22Rv1 (cell line): Measurements from ENCODE around the gene PTH2R.
"Not testable (repeated sequence)": the region's sequence is repeated elsewhere in the genome, so short reads cannot be mapped to it uniquely, and the experiment has no call there.

Source experiments
- H3K27ac ChIP-seq: fragments of 450-650 bp; 2 replicates; pipeline ENCODE4 v1.5.1; 2017
- ZFX ChIP-seq: fragments of 450-650 bp; IDR thresholded peaks from 2 replicates; pipeline ENCODE4 v1.6.1; 2017; ENCODE audit warnings: antibody characterized with exemption, borderline replicate concordance
- TF ChIP-seq, protein P1 (sequence below): fragments of 450-650 bp; IDR thresholded peaks from 2 replicates; pipeline ENCODE4 v1.5.1; 2017; ENCODE audit warnings: mild to moderate bottlenecking

The PTH2R gene

GRCh38 chr2:208502288-208502687 lies 95.7 kb downstream of the PTH2R start:
- no peak for TF ChIP-seq ZFX
- TF ChIP-seq, protein P1, sequence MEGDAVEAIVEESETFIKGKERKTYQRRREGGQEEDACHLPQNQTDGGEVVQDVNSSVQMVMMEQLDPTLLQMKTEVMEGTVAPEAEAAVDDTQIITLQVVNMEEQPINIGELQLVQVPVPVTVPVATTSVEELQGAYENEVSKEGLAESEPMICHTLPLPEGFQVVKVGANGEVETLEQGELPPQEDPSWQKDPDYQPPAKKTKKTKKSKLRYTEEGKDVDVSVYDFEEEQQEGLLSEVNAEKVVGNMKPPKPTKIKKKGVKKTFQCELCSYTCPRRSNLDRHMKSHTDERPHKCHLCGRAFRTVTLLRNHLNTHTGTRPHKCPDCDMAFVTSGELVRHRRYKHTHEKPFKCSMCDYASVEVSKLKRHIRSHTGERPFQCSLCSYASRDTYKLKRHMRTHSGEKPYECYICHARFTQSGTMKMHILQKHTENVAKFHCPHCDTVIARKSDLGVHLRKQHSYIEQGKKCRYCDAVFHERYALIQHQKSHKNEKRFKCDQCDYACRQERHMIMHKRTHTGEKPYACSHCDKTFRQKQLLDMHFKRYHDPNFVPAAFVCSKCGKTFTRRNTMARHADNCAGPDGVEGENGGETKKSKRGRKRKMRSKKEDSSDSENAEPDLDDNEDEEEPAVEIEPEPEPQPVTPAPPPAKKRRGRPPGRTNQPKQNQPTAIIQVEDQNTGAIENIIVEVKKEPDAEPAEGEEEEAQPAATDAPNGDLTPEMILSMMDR: no peak
- no peak overlapping the region for H3K27ac ChIP-seq

- not testable (repeated sequence) for H3K27ac ChIP-seq
Observed at GRCh38 chr2:208505365-208505764, 98.8 kb downstream of the PTH2R start.

DNA sequence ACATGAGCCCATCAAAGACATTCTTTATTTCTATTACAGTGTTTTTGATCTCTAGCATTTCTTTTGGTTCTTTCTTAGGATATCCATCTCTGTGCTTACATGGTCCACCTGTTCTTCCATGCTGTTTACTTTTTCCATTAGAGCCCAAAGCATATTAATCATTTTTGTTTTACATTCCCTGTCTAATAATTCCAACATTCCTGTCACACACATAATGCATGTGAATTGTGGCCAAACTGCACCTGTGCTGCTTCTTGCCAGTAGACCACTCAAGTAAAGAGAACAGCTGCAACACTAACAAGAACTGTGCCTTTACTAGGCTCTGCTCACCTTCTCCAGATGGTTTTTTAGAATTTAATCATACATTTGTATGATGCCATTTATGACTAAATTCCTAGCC lies 103.0 kb downstream of the PTH2R start:
- TF ChIP-seq, protein P1: no peak
- TF ChIP-seq ZFX: no peak
- H3K27ac ChIP-seq: no peak overlapping the region

DNA sequence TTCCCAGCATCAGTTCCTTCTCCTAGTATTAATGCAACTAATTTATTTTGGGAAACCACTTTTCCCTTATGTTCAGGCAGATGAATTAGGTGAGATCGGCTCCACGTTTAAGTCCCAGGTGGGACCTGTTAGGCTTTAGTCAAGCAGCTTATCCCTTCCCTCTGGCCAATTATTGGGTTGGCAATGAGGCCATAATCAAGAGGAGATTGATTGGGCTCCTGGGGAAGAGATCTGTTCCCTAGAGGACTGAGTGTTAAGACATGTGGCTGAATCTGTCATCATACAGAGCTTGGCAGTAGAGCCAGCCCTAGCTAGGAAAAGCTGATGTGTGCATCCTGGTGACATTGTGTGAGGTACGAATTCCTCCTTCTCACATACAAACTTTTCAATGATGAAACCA lies 104.4 kb downstream of the PTH2R start:
- H3K27ac ChIP-seq: no peak overlapping the region
- TF ChIP-seq, protein P1: no peak
- no peak for TF ChIP-seq ZFX

DNA sequence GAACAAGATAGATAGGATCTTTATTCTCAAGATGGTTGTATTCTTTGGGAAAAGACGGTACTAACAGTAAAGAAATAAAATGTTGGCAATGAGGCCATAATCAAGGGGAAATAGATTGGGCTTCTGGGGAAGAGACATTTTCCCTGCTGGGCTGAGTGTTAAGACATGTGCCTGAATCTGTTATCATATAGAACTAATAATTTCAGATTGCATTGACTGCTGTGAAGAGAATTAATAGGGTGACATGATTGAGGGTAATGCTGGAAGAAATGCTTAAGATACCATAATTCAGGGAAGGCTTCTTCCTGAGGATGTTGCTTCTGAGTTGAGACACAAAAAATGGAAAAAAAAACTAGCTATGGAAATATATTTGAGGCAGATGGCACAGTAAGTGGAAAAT lies 105.0 kb downstream of the PTH2R start:
- TF ChIP-seq, protein P1: no peak
- TF ChIP-seq ZFX: no peak

GRCh38 chr2:208515099-208515498 lies 108.5 kb downstream of the PTH2R start:
- TF ChIP-seq ZFX: no peak
- TF ChIP-seq, protein P1: no peak
- no peak overlapping the region for H3K27ac ChIP-seq

More for the DNA sequence above, 105.0 kb downstream of the PTH2R start:
- H3K27ac ChIP-seq: no peak overlapping the region

- H3K27ac ChIP-seq: not testable (repeated sequence)
Observed at GRCh38 chr2:208523069-208523468, 116.5 kb downstream of the PTH2R start.

DNA sequence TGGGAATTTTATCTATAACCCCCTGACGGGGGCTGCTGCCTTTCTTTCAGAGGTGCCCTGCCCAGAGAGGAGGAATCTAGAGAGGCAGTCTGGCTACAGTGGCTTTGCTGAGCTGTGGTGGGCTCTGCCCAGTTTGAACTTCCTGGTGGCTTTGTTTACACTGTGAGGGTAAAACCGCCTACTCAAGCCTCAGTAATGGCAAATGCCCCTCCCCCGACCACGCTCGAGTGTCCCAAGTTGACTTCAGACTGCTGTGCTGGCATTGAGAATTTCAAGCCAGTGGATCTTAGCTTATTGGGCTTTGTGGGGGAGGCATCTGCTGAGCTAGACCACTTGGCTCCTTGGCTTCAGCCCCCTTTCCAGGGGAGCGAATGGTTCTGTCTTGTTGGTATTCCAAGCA lies 118.6 kb downstream of the PTH2R start:
- H3K27ac ChIP-seq: not testable (repeated sequence)

DNA sequence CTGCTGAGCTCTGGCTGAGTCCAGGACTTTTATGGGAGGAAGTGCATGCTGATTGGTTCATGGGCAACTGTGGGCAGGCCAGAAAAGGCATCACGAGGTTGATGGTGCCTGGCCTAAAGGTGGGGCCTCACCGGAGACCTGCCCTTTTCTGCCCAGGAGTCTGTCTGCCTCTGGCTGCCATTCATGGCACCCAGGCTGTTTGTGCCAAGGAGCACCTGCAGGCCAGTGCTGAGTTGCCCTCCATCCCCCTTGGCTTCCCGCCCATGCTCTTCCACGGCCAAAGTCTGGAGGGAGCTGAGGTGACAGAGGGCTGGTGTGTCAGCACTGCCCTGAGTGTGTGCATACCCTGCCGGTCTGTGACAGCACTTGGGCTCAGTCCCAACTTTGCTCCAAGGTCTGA lies 123.2 kb downstream of the PTH2R start:
- no peak for TF ChIP-seq ZFX
- TF ChIP-seq, protein P1: no peak
- H3K27ac ChIP-seq: no peak overlapping the region
